Mucosa of rectum (tissue), 2 donors: ENCODE measurements around the gene KLF13.
A peak's percentile ranks its signal among the peaks of the same experiment; 100 is the strongest.

ENCODE experiments used
- H3K27ac ChIP-seq, 2 donors: one replicate each; pipeline ENCODE4 v1.7.0; 2013; ENCODE audit warnings: inconsistent platforms in 2 of 2, low read depth in 2 of 2, low read length in 2 of 2
- H3K27me3 ChIP-seq, 2 donors: one replicate each; pipeline ENCODE4 v1.7.0; 2013; ENCODE audit warnings: low read length in 2 of 2; ENCODE audit not compliant: control insufficient read depth in 2 of 2, insufficient read depth in 2 of 2
- H3K36me3 ChIP-seq, 2 donors: one replicate each; pipeline ENCODE4 v1.7.0; 2013; ENCODE audit warnings: low read length in 2 of 2; ENCODE audit not compliant: control insufficient read depth in 2 of 2, insufficient read depth in 2 of 2
- H3K4me1 ChIP-seq, 2 donors: one replicate each; pipeline ENCODE4 v1.7.0; 2013; ENCODE audit warnings: low read length in 2 of 2, mild to moderate bottlenecking in 1 of 2; ENCODE audit not compliant: control insufficient read depth in 2 of 2, insufficient read depth in 2 of 2
- H3K4me3 ChIP-seq, 2 donors: one replicate each; pipeline ENCODE4 v1.7.0; 2013; ENCODE audit warnings: low read length in 2 of 2
- H3K9ac ChIP-seq, 2 donors: one replicate each; pipeline ENCODE4 v1.7.0; 2013; ENCODE audit warnings: low read length in 2 of 2, low read depth in 1 of 2, mild to moderate bottlenecking in 1 of 2
- H3K9me3 ChIP-seq, 2 donors: one replicate each; pipeline ENCODE4 v1.7.0; 2013; ENCODE audit warnings: low read length in 2 of 2; ENCODE audit not compliant: control insufficient read depth in 2 of 2
- donor health status: healthy.
- donor health status: Normal muscosa, but diverticular disease.

Gene KLF13

DNA sequence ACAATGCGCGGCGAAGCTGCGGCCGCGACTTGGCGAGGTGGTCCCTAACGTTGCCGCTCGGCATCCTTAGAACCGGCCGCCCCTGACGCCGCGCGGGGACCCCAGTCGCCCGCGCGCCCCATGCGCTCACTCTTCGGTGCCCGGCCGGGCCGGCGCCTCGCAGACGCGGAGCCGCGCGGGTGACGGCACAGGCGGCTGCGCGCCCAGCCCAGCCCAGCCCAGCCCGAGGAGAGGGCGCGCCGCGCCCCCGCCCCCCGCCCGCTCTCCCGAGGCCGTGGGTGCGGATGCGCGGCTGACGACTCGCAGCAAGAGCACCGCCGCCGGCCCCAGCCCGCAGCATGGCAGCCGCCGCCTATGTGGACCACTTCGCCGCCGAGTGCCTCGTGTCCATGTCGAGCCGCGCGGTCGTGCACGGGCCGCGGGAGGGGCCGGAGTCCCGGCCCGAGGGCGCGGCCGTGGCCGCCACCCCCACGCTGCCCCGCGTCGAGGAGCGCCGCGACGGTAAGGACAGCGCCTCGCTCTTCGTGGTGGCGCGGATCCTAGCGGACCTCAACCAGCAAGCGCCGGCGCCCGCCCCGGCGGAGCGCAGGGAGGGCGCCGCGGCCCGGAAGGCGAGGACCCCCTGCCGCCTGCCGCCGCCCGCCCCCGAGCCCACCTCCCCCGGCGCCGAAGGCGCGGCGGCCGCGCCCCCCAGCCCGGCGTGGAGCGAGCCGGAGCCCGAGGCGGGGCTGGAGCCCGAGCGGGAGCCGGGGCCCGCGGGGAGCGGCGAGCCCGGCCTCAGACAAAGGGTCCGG, 437 bp downstream of the KLF13 start:
- Histone ChIP-seq H3K4me3 (peak overlapping the region; percentile 71 to 79), H3K4me1 (peaks cover 35 to 43% of the 10 kb centered on the region in 2 donors), H3K9ac (peak overlapping the region; percentile 81 to 94), H3K27ac (peak overlapping the region; percentile 100), H3K36me3 (peaks cover 0 to 4% of the 10 kb centered on the region in 2 donors), H3K27me3 (no peaks in the 10 kb centered on the region), H3K9me3 (no peaks in the 10 kb centered on the region)

DNA sequence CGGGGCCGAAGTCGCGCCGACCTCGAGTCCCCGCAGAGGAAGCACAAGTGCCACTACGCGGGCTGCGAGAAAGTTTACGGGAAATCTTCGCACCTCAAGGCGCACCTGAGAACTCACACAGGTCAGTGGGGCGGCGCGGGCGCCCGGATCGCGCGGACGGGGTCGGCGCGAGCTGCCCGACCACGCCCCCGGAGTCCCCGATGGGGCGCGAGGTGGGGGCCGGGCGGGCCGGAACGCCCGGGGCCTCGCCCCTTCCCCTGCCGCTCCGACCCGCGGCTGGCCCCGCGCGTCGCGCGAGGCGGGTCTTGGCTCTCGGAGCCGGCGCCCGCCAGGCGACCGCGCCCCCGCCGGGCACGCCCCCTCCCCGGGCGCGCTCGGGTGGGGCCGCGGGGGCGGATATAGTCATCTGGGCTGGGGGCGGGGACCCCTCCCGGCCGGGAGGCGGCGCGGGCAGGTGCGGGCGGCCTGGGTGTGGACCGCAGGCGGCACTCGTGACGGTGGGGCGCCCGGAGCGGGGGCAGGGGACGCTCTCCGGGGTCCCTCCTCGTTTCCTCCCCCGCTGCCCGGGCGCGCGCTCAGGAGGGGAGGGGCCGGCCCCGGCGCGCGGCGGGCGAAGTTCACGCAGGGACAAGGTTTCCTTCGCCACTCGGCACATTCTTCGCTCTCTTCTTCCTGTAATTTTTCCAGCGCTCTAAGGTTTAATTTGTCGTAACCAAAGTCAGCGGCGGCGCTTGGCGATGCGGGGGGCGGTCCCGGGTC, 1.2 kb downstream of the KLF13 start:
- peaks cover 0 to 4% of the 10 kb centered on the region in 2 donors for H3K36me3 ChIP-seq
- H3K4me3 ChIP-seq: peak overlapping the region; percentile 79 to 87
- H3K27me3 ChIP-seq: no peaks in the 10 kb centered on the region
- H3K4me1 ChIP-seq: peaks cover 42 to 49% of the 10 kb centered on the region in 2 donors
- H3K9ac ChIP-seq: peak overlapping the region; percentile 92 to 94
- H3K27ac ChIP-seq: peak overlapping the region; percentile 100
- no peaks in the 10 kb centered on the region for H3K9me3 ChIP-seq

DNA sequence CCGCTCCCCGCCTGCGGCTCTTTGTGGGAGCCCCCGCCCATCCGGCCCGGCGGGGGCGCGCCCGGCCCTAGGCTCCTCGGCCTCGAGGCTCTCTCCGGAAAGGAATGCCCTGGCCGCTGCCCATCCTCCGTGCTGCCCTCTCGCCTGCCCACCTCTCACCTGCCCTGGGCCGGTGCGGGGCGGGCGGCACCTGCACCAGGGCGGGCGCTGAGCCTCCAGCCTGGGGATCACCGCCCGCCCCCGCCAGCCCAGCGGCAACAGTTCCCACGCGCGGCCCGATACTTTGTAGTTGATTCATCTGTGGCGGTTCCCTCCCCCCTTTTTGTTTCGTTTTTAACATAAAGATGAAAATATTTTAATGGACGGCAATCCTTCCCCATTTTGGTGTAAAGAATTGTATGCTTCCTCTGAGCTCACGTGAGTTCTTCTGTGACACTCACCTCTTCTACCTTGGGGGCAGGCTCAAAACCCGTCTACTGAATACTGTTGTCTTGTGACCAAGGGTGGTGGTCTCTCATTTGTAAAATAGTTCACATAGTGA, 1.9 kb downstream of the KLF13 start:
- H3K27ac ChIP-seq: peak overlapping the region; percentile 100
- H3K4me3 ChIP-seq: peak overlapping the region; percentile 79 to 87
- H3K27me3 ChIP-seq: no peaks in the 10 kb centered on the region
- peak overlapping the region; percentile 92 to 94 for H3K9ac ChIP-seq
- no peaks in the 10 kb centered on the region for H3K9me3 ChIP-seq
- peaks cover 46 to 52% of the 10 kb centered on the region in 2 donors for H3K4me1 ChIP-seq
- H3K36me3 ChIP-seq: peaks cover 0 to 4% of the 10 kb centered on the region in 2 donors

DNA sequence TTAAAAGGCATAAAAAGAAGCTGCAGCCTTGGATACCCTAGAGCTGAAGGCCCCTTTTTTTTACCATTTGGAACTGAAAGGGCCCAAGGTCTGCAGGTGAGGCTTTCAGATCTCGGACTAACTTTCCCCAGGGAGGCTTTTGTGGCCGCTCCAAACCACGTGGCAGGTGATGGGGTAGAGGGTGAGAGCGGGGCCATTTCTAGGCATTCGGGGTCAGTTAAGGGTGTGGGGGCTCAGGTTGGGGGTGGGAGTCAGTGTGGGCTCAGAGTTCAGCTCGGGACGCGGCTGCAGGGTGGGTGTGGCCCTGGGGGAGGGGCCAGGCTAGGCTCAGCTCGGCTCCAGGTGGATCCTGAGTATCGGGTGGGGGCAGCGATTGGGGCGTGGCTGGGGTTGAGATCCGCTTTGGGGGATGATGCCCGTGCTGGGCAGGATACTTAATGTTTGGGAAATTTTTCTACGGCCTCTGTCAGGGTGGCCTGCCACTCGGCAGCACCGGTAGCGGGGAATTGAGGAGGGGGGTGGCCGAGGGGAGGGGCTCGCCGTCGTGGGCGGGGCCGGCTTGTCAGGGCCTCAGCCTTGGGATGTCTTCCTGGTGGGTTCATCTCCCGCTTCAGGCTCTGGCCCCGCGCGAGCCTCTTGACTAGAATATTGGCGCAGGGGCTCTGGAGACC, 2.5 kb downstream of the KLF13 start:
- Histone ChIP-seq H3K27me3 (no peaks in the 10 kb centered on the region), H3K27ac (peak overlapping the region; percentile 100), H3K36me3 (peaks cover 0 to 4% of the 10 kb centered on the region in 2 donors), H3K4me1 (peaks cover 46 to 54% of the 10 kb centered on the region in 2 donors), H3K9ac (peak overlapping the region; percentile 92 to 94), H3K4me3 (peak overlapping the region; percentile 79 to 87), H3K9me3 (no peaks in the 10 kb centered on the region)

DNA sequence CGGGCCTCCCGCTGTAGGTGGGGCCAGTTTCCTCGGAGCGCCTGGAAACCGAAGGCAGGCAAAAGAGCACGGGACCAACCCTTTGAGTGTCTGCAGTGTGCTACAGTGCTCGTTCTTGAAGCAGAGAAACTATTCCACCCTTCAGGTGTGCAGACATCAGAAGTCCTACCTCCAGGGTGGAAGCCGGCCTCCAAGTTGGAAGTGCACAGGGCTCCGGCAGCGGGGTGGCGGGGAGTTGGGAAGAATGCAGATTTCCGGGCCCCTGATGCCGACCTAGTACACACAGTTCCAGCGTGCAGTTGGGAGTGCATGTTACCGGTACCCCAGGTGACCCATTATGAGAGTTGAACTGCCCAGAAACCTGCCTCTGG, 3.0 kb downstream of the KLF13 start:
- H3K4me3 ChIP-seq: peak overlapping the region; percentile 79 to 87
- H3K36me3 ChIP-seq: peaks cover 0 to 4% of the 10 kb centered on the region in 2 donors
- H3K4me1 ChIP-seq: peaks cover 45 to 54% of the 10 kb centered on the region in 2 donors
- no peaks in the 10 kb centered on the region for H3K27me3 ChIP-seq
- H3K9ac ChIP-seq: peak overlapping the region; percentile 70 to 94
- H3K9me3 ChIP-seq: no peaks in the 10 kb centered on the region
- H3K27ac ChIP-seq: peak overlapping the region; percentile 100

DNA sequence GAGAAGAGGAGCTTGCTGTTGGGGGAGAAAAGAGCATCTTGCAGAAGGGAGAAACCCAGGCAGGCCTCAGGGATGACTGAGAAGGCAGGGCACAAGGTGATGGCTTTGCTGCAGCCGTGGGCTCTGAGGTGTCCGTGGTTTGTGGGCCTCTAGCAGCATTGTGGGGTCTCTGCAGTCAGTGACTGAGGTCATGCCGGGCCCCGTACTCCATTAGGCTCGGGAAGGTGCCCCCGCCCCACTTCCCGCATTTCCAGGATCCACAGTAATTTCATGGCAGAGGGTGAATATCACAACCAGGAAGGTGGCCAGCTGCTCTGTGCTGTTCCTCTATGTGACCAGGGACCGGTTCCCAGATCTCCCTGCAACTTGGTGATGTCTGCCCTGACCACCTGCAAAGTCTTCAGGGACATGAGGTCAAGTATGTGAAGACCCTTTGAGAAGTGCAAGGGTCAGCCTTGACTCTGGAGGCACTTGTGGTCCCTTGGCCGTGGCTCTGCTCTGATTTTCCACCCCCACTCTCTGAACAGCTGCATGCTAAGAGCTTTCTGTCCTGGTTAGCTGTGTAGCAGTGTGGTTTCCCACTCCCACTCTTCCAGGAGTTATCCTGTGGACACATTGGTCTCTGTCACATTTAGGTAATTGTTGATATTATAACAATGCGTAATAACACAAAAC, 3.6 kb downstream of the KLF13 start:
- peak overlapping the region; percentile 79 to 87 for H3K4me3 ChIP-seq
- H3K36me3 ChIP-seq: peaks cover 0 to 4% of the 10 kb centered on the region in 2 donors
- peak overlapping the region; percentile 70 to 94 for H3K9ac ChIP-seq
- H3K27me3 ChIP-seq: no peaks in the 10 kb centered on the region
- H3K4me1 ChIP-seq: peaks cover 43 to 53% of the 10 kb centered on the region in 2 donors
- no peaks in the 10 kb centered on the region for H3K9me3 ChIP-seq
- peak overlapping the region; percentile 100 for H3K27ac ChIP-seq

DNA sequence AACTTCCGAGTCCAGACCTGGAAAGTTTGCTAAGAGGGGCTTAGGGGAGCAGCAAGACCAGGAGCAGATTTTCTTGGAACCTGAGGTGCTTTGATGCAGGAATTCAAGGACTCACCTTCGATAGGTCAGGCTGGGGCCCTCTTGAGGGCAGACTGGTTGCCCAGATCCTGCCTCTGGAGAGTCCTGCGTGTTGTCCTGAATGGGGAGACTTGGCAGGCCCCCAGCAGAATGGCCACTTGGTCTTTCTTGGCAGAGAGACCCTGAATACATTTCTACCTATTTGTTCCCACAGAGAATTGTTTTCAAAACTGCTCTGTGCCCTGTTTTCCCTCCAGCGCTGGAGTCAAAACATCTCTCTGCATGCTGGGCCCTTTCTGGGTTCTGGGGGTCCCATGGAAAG, 4.2 kb downstream of the KLF13 start:
- H3K4me1 ChIP-seq: peaks cover 45 to 54% of the 10 kb centered on the region in 2 donors
- no peaks in the 10 kb centered on the region for H3K9me3 ChIP-seq
- no peaks in the 10 kb centered on the region for H3K27me3 ChIP-seq
- no peak overlapping the region for H3K4me3 ChIP-seq
- H3K9ac ChIP-seq: no peak overlapping the region
- no peak overlapping the region for H3K27ac ChIP-seq
- H3K36me3 ChIP-seq: peaks cover 0 to 4% of the 10 kb centered on the region in 2 donors

DNA sequence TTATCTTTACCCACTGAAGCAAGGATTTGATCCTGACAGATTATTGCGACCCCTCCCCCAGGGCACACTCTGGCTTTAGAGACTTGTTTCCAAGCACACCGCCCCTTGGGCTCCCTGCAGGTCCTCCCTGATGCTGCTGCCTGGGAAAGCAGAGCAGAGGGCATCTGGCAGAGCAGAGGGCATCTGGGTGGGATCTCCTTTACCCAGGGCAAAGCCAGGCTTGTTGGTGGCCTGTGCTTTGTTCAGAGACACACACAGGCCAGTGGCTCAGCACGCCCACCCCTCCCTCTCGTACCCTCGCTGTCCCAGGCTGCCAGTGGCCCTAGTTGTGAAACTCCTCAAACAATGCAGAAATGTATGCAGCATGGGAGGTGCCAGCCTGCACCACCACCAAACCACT, 4.8 kb downstream of the KLF13 start:
- Histone ChIP-seq H3K4me1 (peaks cover 50 to 60% of the 10 kb centered on the region in 2 donors), H3K36me3 (peaks cover 0 to 4% of the 10 kb centered on the region in 2 donors), H3K9me3 (no peaks in the 10 kb centered on the region), H3K9ac (no peak overlapping the region), H3K4me3 (no peak overlapping the region), H3K27ac (no peak overlapping the region), H3K27me3 (no peaks in the 10 kb centered on the region)

DNA sequence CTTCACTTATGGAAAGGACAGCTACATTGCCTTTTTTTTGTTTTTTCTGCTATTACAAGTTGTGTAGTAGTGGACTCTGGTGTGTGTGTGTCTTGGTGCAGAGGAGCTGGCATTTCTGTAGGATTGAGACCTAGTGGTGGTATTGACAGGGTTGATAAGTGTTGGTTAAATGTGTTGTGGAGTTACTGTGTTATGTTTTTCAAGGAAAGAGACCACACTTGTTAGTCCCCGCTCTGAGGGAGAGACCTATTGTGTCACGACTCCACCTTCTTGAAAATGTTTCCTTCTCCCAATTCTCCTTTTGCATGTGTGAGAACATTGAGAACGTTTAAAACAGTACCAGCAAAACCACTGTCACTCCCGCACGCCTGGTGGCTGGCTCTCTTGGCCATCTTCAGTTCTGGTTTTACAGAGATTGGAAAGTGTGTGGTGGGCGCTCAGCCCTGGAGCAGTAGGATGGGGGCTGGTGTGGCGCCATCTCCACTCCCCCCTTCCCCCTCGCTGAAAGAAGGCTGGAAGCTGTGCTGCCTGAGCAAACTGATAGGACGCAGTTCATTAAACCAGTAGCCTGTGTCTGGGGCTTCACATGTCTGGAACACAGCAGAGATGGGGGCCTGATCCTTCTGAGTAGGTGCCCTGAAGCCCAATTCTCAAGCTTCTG, 5.5 kb downstream of the KLF13 start:
- Histone ChIP-seq H3K27me3 (no peaks in the 10 kb centered on the region), H3K4me1 (peaks cover 56 to 67% of the 10 kb centered on the region in 2 donors), H3K36me3 (peaks cover 0 to 4% of the 10 kb centered on the region in 2 donors), H3K9me3 (no peaks in the 10 kb centered on the region), H3K4me3 (no peak overlapping the region), H3K9ac (no peak overlapping the region), H3K27ac (peak overlapping the region in 1 of 2 donors; percentile 20)
